K562 (cell line): Measurements from ENCODE around the gene TMBIM4. TPM values are rescaled to one million over a fixed set of nuclear protein-coding genes. Genes with fewer than 3 reads are reported as not detected.
"Not testable (repeated sequence)": the region's sequence is repeated elsewhere in the genome, so short reads cannot be mapped to it uniquely, and the experiment has no call there.

ENCODE experiments used
- ATAC-seq: fragments of 200-7000 bp; cut with Tn5 transposase; 3 replicates; pipeline ENCODE4 v1.9.1; 2020; ENCODE audit warnings: moderate library complexity
- BruUV-seq: library from RNA; stranded (reverse); fragments of 400-500 nt; replicated peaks from 2 replicates; lab custom pipeline; 2021; lab: Mats Ljungman, UMichigan
- CTCF ChIA-PET: fragments of 300-600 bp; formaldehyde crosslinking; extraction: SDS; loops from one replicate; lab custom pipeline; 2021; ENCODE audit warnings: low intra/inter-chr PET ratio; lab: Yijun Ruan, JAX
- POLR2A ChIA-PET: fragments of 300-600, 350-650 bp; sonication (Branson Sonifier 250); formaldehyde crosslinking; extraction: SDS; loops from one replicate; lab custom pipeline; 2021; ENCODE audit warnings: antibody characterized with exemption, inconsistent platforms; lab: Yijun Ruan, JAX
- DNase-seq, 4 experiments: peaks; one replicate each; pipeline versions ENCODE4 v3.0.0 to v3.0.0-alpha.2; 2011 to 2018; ENCODE audit warnings: low spot score in 3 of 4, mixed read lengths in 3 of 4; ENCODE audit errors: extremely low read depth in 1 of 4
- FAIRE-seq: peaks from 2 replicates; lab custom pipeline; 2011; peaks lifted over from hg19 to GRCh38; lab: Jason Lieb, UNC
- H2AFZ ChIP-seq: 2 replicates; pipeline ENCODE4 v1.6.0; 2011; ENCODE audit warnings: low read depth, low read length, control low read depth, inconsistent platforms
- H3K27ac ChIP-seq: fragments of 200-600 bp; 3 replicates; pipeline ENCODE4 v1.8.0; 2011; ENCODE audit warnings: low read depth, mild to moderate bottlenecking, control low read depth, inconsistent platforms, low read length, moderate library complexity, mixed read lengths; ENCODE audit errors: extremely low read depth
- H3K27me3 ChIP-seq, 2 experiments: fragments of 300-600 bp in 1 of 2; 2 replicates in 1 of 2; 3 replicates in 1 of 2; pipeline versions ENCODE4 v1.6.0 to v1.8.0; 2011; ENCODE audit warnings: inconsistent platforms in 2 of 2, low read length in 2 of 2, mild to moderate bottlenecking in 1 of 2, mixed read lengths in 1 of 2, moderate library complexity in 1 of 2; ENCODE audit not compliant: control insufficient read depth in 2 of 2, insufficient read depth in 2 of 2
- H3K36me3 ChIP-seq: fragments of 300-600 bp; 3 replicates; pipeline ENCODE4 v1.8.0; 2011; ENCODE audit warnings: mild to moderate bottlenecking, low read length, inconsistent platforms; ENCODE audit not compliant: control insufficient read depth, insufficient read depth
- H3K4me1 ChIP-seq, 2 experiments: fragments of 200-600 bp in 1 of 2; replicated peaks in 1 of 2; 2 replicates in 1 of 2; 3 replicates in 1 of 2; pipeline versions ENCODE4 v1.5.1 to v1.8.0; 2011; ENCODE audit warnings: inconsistent platforms in 2 of 2, low read length in 2 of 2, mild to moderate bottlenecking in 1 of 2, mixed read lengths in 1 of 2, moderate library complexity in 1 of 2; ENCODE audit not compliant: control insufficient read depth in 2 of 2, insufficient read depth in 2 of 2
- H3K4me2 ChIP-seq: 2 replicates; pipeline ENCODE4 v1.6.1; 2011; ENCODE audit warnings: low read length, control low read depth, inconsistent platforms, mixed read lengths; ENCODE audit not compliant: insufficient read depth
- H3K4me3 ChIP-seq: fragments of 200-600 bp; sonication (generic), shearing (Covaris generic); 2 replicates; pipeline ENCODE4 v1.5.1; 2016; ENCODE audit warnings: control low read depth, inconsistent platforms
- H3K79me2 ChIP-seq: fragments of 200-600 bp; 3 replicates; pipeline ENCODE4 v1.8.0; 2011; ENCODE audit warnings: low read length, inconsistent platforms; ENCODE audit not compliant: control insufficient read depth, insufficient read depth
- H3K9ac ChIP-seq, 2 experiments: 2 replicates each; pipeline versions ENCODE4 v1.6.0 to v1.6.1; 2011; ENCODE audit warnings: low read depth in 2 of 2, low read length in 2 of 2, control low read depth in 1 of 2, inconsistent platforms in 1 of 2, mild to moderate bottlenecking in 1 of 2, mixed read lengths in 1 of 2; ENCODE audit not compliant: insufficient read depth in 1 of 2
- H3K9me1 ChIP-seq: one replicate; pipeline ENCODE4 v1.6.0; 2011; ENCODE audit warnings: inconsistent platforms, mild to moderate bottlenecking, low read length, moderate library complexity; ENCODE audit not compliant: control insufficient read depth, insufficient read depth
- H3K9me3 ChIP-seq: replicated peaks from 2 replicates; pipeline ENCODE4 v1.5.1; 2011; ENCODE audit warnings: low read depth, low read length, inconsistent platforms; ENCODE audit not compliant: control insufficient read depth, insufficient read depth
- H4K20me1 ChIP-seq: replicated peaks from 2 replicates; pipeline ENCODE4 v1.6.1; 2011; ENCODE audit warnings: low read length, inconsistent platforms, mixed read lengths; ENCODE audit not compliant: control insufficient read depth, insufficient read depth
- ZBTB33 ChIP-seq: sonication (generic); formaldehyde crosslinking; IDR thresholded peaks from 2 replicates; pipeline ENCODE4 v1.8.1; 2023; ENCODE audit warnings: mild to moderate bottlenecking, missing genetic modification reagents
- WGBS: fragments of 100-300 bp; shearing (Covaris generic); methylation state at CpG from one replicate; pipeline ENCODE4 v1.1.6; 2016; ENCODE audit warnings: low coverage, mixed read lengths; ENCODE audit not compliant: insufficient coverage; ENCODE audit errors: missing lambda C conversion rate; 5-methylcytosine and 5-hydroxymethylcytosine counted together
- in situ Hi-C: fragments of 300-500 bp; cut with MboI; formaldehyde crosslinking; loops from 4 replicates; pipeline ENCODE4 v1.15.0; 2018; ENCODE audit warnings: inconsistent platforms, mixed read lengths
- intact Hi-C: fragments of 100-400 bp; cut with micrococcal nuclease; formaldehyde crosslinking; loops from 2 replicates; pipeline ENCODE4 v1.14.2; 2022
- polyA plus RNA-seq, 8 experiments: library from polyadenylated mRNA; depleted of rRNA in 4 of 8; stranded (reverse) in 5 of 8; unstranded in 3 of 8; fragments of >200 nt; fragmentation: Nextera tagmentation in 2 of 8; fragmentation: Illumina TruSeq in 1 of 8; extraction: Ambion mirVana in 2 of 8; extraction: Trizol in 1 of 8; gene quantifications; 2 replicates each; pipeline versions ENCODE4 v1.2.1 to v1.2.3, GENCODE V29; 2011 to 2014; ENCODE audit warnings: inconsistent platforms in 1 of 8, missing spikeins in 1 of 8
- total RNA-seq, 7 experiments: library from RNA; depleted of rRNA in 6 of 7; stranded (reverse); fragments of >200 nt in 6 of 7; fragmentation: Illumina TruSeq in 2 of 7; extraction: Trizol in 2 of 7; gene quantifications; 2 replicates each; pipeline versions ENCODE4 v1.2.1 to v1.2.3, GENCODE V29; 2011 to 2021; ENCODE audit warnings: low replicate concordance in 1 of 7

TMBIM4 gene
- total and polyA plus RNA-seq, 9 of the 15 experiments (the other 6 are each of a cell fraction or from before 2014, with no cell fraction given) = 18.6 to 272 (median 50.0) TPM

- H3K27me3 ChIP-seq, H3K9me1 ChIP-seq, H3K9ac ChIP-seq, CTCF ChIA-PET, H3K79me2 ChIP-seq, H3K4me2 ChIP-seq, DNase-seq, intact Hi-C loops, H3K4me3 ChIP-seq, BruUV-seq, H3K27ac ChIP-seq, H4K20me1 ChIP-seq, in situ Hi-C loops, H3K36me3 ChIP-seq, H3K9me3 ChIP-seq, POLR2A ChIA-PET, ATAC-seq, FAIRE-seq, H2AFZ ChIP-seq, H3K4me1 ChIP-seq: not testable (repeated sequence)
- WGBS = 73% methylated on average over 19 of the region's 54 CpGs
- TF ChIP-seq ZBTB33 = peak; percentile 84
These were observed 4.9 kb upstream of the TMBIM4 start for GRCh38 chr12:66174391-66175325.
